GM18520 (cell line): ENCODE results near the gene RAC2.
"Not testable (repeated sequence)": the region's sequence is repeated elsewhere in the genome, so short reads cannot be mapped to it uniquely, and the experiment has no call there.

Experiments
- ATAC-seq: cut with Tn5 transposase; IDR thresholded peaks from one replicate; pipeline ENCODE4 v1.9.1; 2021; ENCODE audit not compliant: unreplicated experiment

Gene RAC2

GRCh38 chr22:37256075-37256726, 12.1 kb upstream of the RAC2 start:
- no peak for ATAC-seq

DNA sequence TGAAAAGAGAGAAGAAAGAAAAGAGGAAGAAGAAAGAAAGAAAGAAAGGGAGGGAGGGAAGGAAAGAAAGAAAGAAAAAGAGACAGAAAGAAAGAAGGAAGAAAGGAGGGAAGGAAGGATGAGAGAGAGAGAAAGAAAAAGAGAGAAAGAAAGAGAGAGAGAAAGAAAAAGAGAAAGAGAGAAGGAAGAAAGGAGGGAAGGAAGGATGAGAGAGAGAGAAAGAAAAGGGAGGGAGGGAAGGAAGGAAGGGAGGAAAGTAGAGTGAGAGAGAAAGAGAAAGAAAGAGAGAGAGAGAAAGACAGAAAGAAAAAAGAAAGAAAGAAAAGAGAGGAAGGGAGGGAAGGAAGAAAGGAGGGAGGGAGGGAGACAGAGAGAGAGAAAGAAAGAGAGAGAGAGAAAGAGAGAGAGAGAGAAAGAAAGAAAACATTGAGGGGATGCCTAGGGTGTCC, 11.5 kb upstream of the RAC2 start:
- no peak for ATAC-seq

DNA sequence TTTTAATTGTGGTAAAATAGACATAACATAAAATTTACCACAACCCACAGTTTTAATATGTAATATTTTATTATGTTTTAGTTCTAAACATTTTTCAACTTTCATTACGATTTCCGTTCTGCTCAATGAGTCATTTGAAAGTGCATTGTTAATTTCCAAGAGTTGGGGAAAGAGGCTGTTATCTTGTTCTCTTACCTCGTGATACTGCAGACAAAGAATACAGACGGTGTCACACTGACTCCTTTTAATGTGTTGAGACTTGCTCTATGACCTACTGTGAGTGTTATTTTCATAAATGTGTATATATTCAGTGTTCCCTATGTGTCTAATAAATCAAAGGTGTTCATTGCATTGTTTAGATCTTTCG, 10.8 kb upstream of the RAC2 start:
- ATAC-seq = no peak

DNA sequence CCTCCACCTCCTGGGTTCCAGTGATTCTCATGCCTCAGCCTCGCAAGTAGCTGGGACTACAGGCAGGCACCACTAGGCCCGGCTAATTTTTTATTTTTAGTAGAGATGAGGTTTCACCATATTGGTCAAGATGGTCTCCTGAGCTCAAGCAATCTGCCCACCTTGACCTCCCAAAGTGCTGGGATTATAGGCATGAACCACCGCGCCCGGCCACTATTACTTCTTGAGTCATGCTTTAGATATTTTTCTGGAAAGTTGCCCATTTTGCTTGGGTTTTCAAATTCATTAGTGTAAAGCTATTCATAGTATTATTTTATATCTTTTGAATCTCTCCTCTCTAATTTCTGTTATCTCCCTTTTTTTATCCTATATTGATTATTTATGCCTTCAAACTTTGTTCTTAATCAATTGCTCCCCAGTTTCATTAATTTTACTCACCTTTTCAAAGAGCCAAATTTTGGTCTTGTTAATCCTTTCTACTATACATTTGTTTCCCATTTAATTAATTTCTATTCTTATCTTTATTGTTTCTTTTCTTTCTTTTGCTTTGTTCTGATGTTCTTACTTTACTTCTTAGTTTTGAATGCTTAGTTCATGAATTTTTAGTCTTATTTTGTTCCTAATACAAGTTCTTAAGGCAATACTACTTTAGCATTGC, 10.3 kb upstream of the RAC2 start:
- ATAC-seq = no peak

DNA sequence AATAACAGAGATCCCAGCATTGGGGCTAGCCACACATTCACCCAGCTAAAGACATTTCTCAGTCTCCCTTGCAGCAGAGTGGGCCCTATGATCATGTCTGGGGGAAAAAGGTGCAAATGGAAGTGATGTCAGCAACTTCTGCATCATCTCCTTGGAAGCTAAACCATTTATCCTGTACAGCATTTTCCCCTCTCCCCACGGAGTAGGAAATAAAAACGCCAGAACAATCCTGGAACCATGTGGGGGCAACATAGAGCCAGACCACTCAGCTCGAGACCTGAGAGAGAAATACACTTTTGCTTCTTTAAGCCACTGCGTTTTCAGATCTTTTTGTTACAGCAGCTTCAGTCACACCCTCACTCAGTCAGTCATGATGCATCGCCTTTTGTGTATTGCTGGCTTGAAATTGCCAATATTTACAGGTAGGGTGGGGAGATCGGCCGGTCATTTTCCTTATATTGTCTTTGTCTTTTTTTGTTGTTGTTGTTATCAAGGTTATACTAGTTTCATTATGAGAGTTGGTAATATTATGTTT, 9.1 kb upstream of the RAC2 start:
- no peak for ATAC-seq

- not testable (repeated sequence) for ATAC-seq
Observed at GRCh38 chr22:37251836-37252235, 7.8 kb upstream of the RAC2 start.

- ATAC-seq = no peak
Observed at GRCh38 chr22:37249986-37250385, 5.9 kb upstream of the RAC2 start.

DNA sequence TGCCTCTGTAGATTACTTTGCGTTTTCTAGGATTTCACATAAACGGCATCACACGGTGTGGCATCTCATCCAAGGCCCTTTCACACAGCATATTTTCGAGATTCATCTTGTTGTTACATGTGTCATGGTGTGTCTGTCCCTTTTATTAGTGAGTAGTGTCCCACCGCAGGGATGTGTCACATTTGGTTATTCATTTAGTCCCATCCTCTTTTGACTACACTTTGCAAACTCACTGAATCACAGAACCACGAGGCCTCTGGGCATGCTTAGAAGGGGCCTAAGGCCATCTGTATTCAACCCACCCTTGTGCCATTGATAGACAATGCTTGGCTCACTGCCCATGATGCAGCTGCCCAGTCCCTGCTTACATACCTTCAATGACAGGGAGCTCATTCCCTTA, 4.2 kb upstream of the RAC2 start:
- no peak for ATAC-seq

GRCh38 chr22:37245740-37246139, 1.7 kb upstream of the RAC2 start:
- ATAC-seq = no peak

- ATAC-seq = peak; percentile 32
Observed at GRCh38 chr22:37244922-37245722, 1.1 kb upstream of the RAC2 start.

DNA sequence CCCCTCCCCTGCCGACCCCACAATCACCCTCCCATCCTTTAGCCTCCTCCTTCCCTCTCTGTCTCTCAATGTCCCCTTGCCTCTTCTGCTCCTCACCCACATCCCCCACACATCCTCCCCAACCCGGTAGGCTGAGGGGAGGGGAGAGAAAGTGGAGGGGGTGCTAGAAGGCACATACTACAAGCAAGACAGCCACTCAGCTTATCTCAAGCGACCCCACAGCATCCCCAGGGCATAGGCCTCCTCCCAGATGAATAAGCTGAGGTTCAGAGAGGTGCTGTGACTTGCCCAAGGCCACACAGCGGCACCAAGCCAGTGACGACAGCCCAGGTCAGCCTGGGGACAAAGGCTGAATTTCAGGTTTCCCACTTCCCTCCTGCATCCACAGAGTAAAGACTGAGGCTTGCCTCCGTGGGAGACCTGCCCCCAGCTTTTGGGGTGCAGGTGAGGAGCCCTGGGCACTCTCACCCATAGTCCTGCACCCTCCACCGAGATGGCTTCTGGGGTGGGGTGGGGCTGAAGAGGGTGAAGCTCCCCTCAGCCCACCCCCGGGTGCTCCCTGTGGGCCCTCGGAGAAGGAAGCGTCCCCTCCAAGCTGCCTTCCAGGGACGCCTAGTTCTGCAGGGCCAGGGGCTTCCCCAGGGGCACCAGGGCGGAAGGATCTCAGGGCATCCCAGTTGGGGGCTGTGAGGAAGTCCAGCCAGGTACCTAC, 511 bp downstream of the RAC2 start:
- no peak for ATAC-seq

DNA sequence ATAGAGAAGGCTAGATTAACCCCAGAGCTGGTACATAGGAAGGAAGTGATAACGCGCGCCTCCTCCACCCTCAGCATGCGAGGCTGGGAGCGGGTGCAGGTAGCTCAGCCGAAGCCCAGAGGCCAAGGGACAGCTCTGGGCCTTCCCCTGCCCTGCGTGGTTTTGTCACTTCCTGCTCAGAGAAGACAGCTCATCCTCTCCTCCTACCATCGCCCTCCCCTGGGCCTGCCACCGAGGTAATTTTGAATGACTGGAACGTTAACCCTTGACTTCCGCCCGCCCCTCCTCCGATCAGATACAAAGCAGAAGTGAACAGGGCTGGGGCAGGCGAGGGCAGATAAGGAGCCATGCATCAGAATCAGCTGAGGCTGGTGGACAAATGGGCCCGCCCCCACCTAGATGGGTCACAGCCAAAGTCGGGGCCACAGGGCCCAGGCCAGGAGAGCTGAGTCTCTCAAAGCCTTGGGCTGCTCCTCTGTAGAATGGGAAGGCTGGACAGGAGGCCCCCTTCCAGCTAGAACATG, 1.6 kb downstream of the RAC2 start:
- ATAC-seq = peak; percentile 57

DNA sequence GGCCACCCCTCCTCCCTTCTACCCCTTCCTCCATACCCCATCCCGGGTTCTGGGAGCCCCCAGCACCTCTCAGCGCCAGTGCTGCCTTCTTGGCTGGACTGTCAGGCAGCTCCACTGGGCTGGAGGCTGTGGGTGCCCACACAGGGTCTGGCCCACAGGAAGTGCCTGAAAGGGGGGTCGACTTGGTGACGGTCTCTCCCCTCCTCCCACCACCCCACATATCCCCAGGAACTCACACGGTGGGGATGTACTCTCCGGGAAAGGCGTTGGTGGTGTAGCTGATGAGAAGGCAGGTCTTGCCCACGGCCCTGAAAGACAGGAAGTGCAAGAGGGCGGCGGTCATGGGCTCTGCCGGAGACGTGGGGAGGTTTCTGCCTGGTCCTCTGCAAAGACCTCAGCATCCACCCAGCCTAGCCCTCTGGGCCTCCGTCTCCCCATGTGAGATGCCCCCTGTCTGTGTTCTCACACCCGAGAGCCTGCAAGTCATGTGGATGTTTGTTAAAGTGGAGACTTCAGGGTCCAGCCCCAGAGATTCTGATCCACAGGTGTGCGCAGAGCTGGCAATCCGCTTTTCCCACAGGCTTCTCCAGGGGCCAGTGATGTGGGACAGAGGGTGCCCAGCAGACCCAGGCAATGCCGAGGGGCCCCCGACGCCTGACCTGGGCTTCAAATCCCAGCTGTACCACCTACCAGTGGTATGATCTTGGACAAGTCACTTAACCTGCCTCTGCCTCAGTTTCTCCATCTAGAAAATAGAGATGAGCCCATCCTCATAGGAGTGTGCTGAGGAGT, 2.5 kb downstream of the RAC2 start:
- no peak for ATAC-seq

DNA sequence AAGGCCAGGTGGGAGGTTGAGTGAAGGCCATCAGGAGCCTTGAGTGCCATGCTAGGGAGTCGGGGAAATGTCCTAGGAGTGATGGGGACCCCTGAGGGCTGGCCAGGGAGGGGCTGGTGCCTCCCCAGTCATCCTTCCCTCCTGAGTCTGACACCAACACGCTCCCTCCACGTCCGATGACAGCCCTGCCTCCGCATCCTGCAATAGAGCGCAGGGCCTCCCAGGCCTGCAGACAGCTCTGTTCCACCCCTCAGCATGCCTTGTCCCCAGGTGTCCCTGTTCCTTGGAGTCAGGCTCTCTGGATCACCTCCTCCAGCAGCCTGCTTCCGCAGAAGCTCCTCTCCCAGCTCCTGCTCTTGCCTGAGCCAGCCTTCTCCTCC, 3.1 kb downstream of the RAC2 start:
- ATAC-seq = no peak

GRCh38 chr22:37240240-37240940, 3.7 kb downstream of the RAC2 start:
- no peak for ATAC-seq

DNA sequence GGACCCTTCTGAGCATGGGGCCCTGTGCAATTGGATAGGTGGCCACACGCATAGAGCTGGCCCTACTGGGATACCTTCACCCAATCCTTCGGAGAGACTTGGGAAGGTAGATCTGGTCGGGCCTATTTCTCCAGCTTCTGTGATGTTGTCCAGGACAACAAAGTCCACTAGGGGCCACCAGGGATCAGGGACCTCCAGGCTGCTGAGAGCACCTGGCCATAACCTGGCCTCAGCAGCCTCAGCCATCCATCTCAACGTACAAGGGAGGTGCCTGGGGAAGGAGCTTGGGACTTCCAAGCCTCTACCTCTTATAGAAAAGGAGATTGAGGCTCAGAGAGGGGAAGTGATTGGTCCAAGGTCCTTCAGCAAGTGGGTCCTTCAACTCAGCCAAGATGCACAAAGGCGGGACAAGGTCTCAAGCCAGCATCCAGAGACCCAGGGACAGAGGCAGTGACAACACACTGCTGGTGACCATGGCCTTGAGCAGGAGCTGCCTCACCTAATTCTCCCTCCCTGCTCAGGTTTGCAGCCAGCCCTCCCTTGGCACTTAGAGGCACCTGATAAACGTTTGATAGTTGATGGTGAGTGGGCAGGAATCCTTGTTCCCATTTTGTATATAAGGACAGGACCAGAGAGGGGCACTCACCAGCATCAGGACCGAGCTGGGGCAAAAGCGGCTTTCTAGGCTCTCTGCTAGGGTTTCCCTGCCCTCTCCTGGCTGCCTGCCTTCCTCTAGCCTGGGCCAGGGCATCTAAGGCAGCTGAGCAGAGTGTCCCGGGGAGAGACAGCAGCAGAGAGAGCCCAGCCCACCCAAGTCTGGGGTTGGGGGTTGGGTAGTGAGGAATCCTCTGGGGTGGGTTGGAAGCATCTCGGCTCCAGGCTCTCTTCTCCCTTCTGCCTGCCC, 4.5 kb downstream of the RAC2 start:
- no peak for ATAC-seq

DNA sequence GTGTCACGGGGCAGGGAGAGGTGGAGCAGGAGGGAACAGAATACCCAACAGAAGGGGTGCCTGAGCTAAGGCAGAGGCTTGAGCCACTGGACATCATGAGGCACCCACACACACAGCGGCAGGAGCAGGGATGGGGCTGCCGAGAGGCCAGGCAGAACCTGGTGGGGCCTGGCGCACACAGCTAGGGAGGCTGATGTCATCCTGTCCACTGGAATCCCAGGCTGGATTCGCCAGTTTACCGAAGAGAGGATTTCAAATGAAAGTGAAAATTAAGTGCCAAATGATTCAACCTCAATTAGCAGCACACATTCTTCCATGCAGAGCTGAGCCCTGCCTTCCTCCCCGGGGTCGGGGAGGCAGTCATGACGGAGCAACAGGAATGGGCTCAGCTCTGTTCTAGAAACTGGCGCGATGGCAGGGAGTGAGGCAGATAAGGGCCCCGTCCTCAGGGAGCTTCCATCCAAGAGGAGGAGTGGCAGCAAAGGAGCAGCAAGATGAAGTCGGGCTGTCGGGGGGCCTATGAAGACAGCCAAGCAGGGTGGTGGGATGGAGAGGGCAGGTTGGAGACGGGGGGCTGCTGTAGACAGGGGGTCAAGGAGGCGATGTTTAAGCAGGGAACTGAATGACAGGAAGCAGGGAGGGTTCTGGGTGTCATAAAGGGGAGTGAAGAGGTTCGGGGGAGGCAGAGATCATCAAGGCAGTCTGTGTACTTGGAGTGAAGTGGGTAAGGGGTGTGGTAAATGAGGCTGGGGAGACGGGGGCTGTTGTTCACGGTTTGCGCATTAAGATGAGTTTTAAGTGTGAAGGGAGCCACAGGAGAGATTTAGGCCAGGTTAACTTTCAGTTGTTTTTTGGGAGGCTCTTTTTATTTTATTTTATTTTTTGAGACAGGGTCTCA, 6.4 kb downstream of the RAC2 start:
- no peak for ATAC-seq
